ENCODE data around the gene MPDU1.
"Not testable (repeated sequence)": the region's sequence is repeated elsewhere in the genome, so short reads cannot be mapped to it uniquely, and the experiment has no call there.

Gene MPDU1

GRCh38 chr17:7615265-7615747 lies 31.7 kb downstream of the MPDU1 start:
- no peak for DNase-seq

GRCh38 chr17:7618608-7619007 lies 35.0 kb downstream of the MPDU1 start:
- no peak for DNase-seq

- DNase-seq, result no peak
These were observed 37.2 kb downstream of the MPDU1 start for GRCh38 chr17:7620835-7621234.

GRCh38 chr17:7623661-7624060 lies 40.0 kb downstream of the MPDU1 start:
- DNase-seq, result no peak

- not testable (repeated sequence) for DNase-seq
These were observed 42.1 kb downstream of the MPDU1 start for GRCh38 chr17:7625749-7626148.

GRCh38 chr17:7626307-7626706 lies 42.7 kb downstream of the MPDU1 start:
- no peak for DNase-seq

- DNase-seq, result no peak
These were observed 43.3 kb downstream of the MPDU1 start for GRCh38 chr17:7626956-7627249.

GRCh38 chr17:7627250-7628121 lies 43.8 kb downstream of the MPDU1 start, which contains the start of gene SAT2:
SAT2 (minus strand) TSS chr17:7627821; CDS start chr17:7627635, 186 bp downstream.
- peak; percentile 66 to 88 (median 78) for DNase-seq

GRCh38 chr17:7629939-7630571 lies 46.4 kb downstream of the MPDU1 start, which contains the start of gene SHBG:
SHBG (plus strand) TSS chr17:7630135; CDS start chr17:7630173, 38 bp downstream.
- no peak for DNase-seq

GRCh38 chr17:7631398-7632380 lies 48.0 kb downstream of the MPDU1 start:
- DNase-seq, result no peak

- DNase-seq, result peak in 2 of 6 experiments; percentile 19 to 23
These were observed 48.8 kb downstream of the MPDU1 start for GRCh38 chr17:7632492-7632894.

- DNase-seq, result no peak
These were observed 49.4 kb downstream of the MPDU1 start for GRCh38 chr17:7633093-7633492.

- no peak for DNase-seq
These were observed 50.7 kb downstream of the MPDU1 start for GRCh38 chr17:7634384-7634783.

GRCh38 chr17:7636163-7636562 lies 52.5 kb downstream of the MPDU1 start:
- no peak for DNase-seq

All from stimulated activated naive CD4-positive, alpha-beta T cell (primary cell).